ENCODE data around the gene DUSP3. TPM values are rescaled to one million over a fixed set of nuclear protein-coding genes. Genes with fewer than 3 reads are reported as not detected.

The DUSP3 gene
- total and polyA plus RNA-seq, 10 of the 15 experiments (the other 5 are each of a cell fraction or from before 2014, with no cell fraction given), result 1.5 to 12.1 (median 3.8) TPM

DNA sequence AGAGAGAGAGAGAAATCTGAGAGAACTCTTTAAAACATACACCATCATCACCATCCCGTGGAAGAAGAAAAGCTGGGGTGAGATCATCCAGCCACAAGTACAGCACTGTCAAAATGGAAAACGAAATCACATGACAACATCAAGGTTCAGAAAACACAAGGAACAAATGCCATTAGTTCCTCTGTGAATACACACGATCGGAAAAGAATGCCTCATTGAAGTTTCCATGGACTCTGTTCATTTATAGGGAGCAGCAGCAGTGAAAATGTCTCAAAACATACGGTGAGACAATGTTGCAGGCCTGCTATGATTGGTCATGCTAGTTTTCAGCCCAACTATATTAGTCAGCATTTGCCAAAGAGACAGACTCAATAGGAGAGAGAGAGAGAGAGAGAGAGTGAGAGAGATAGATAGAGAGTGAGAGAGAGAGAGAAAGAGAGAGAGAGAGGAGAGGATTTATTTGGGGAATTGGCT, 5.9 kb upstream of the DUSP3 start:
- in situ Hi-C loops (cut with MboI), result no loop called here
- FAIRE-seq, result no peak

DNA sequence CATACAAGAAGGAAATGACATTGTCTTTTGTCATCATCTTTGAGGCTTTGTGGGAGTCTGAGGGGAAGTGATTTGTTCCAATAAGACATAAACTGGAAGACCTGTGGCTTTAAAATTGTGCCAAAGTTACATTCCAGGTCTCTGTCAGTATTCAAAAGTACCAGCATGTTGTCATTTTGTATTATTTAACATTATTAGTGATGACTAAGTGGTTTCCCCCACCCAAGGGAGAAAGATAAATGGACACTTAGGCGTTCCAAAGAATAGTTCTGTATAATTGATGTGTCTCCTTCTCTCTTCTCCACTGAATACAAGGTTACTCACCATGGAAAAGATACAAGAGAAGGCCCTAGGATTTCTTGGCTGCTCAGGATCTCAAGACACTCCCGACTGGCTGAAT, 5.3 kb upstream of the DUSP3 start:
- SMC1A ChIA-PET (ENCODE audit: uncharacterized antibody, unreplicated experiment), result interaction anchor here (0.7 kb wide), 1 partner anchor 111 kb away, joined by 3 read pairs; no protein-coding TSS in a partner anchor
- RAD21 ChIA-PET (ENCODE audit: unreplicated experiment), result no interaction called here
- H3K9me3 ChIP-seq (replicated peaks; ENCODE audit: control insufficient read depth, insufficient read depth, low read length), result no peaks in the 10 kb centered on the region
- no peak overlapping the region for H3K27ac ChIP-seq (ENCODE audit: control insufficient read depth, insufficient read depth)
- H4K20me1 ChIP-seq (ENCODE audit: control insufficient read depth, insufficient read depth), result no peaks in the 10 kb centered on the region
- BruUV-seq (replicated peaks), result no TSS peak
- ATAC-seq, result no peak
- no peak overlapping the region for H3K9ac ChIP-seq (ENCODE audit: control insufficient read depth, insufficient read depth, low read length)
- DNase-seq (ENCODE audit: low read depth, low spot score), result no peak
- H2AFZ ChIP-seq (ENCODE audit: control insufficient read depth, low read depth, low read length), result no peak overlapping the region
- POLR2A ChIA-PET, result no interaction called here
- intact Hi-C loops (cut with micrococcal nuclease; ENCODE audit: unreplicated experiment) (no loop called here), in situ Hi-C loops (cut with MboI) (no loop called here)
- no peaks in the 10 kb centered on the region for H3K36me3 ChIP-seq (ENCODE audit: control insufficient read depth in 2 of 2, insufficient read depth in 2 of 2, low read length in 1 of 2)
- no peak overlapping the region for H3K4me3 ChIP-seq
- no peak for FAIRE-seq
- no peaks in the 10 kb centered on the region for H3K4me1 ChIP-seq (ENCODE audit: control insufficient read depth, insufficient read depth, low read length)
- no peaks in the 10 kb centered on the region for H3K79me2 ChIP-seq (ENCODE audit: control insufficient read depth, insufficient read depth, low read length)
- TF ChIP-seq RUNX3 (IDR thresholded peaks at IDR 0.05; ENCODE audit: low read length) (no peak), ZNF24 (IDR thresholded peaks at IDR 0.05) (no peak)
- CTCF ChIA-PET, result interaction anchor here (1.6 kb wide), 1 partner anchor 18 kb away, joined by 7 read pairs; no protein-coding TSS in a partner anchor
- WGBS (ENCODE audit: insufficient coverage, insufficient replicate concordance, low lambda C conversion rate, missing lambda C conversion rate), result 14% methylated on average over 2 of the region's 2 CpGs
- no peak overlapping the region for H3K4me2 ChIP-seq (ENCODE audit: control insufficient read depth, insufficient read depth)
- peaks cover 5 to 12% of the 10 kb centered on the region in 2 experiments; a peak in 2 of 4 replicates for H3K27me3 ChIP-seq (replicated peaks in 1 of 2; ENCODE audit: control insufficient read depth in 2 of 2, insufficient read depth in 2 of 2, low read length in 1 of 2)

More for the DNA sequence above, 5.9 kb upstream of the DUSP3 start:
- no TSS peak for BruUV-seq (replicated peaks)
- ChIA-PET RAD21 (ENCODE audit: unreplicated experiment) (no interaction called here), POLR2A (no interaction called here), CTCF (interaction anchor here (1.6 kb wide), 1 partner anchor 18 kb away, joined by 7 read pairs; no protein-coding TSS in a partner anchor), SMC1A (ENCODE audit: uncharacterized antibody, unreplicated experiment) (interaction anchor here (0.7 kb wide), 1 partner anchor 111 kb away, joined by 3 read pairs; no protein-coding TSS in a partner anchor)
- ATAC-seq (no peak), DNase-seq (ENCODE audit: low read depth, low spot score) (no peak)
- Histone ChIP-seq H3K27ac (ENCODE audit: control insufficient read depth, insufficient read depth) (no peak overlapping the region), H4K20me1 (ENCODE audit: control insufficient read depth, insufficient read depth) (no peaks in the 10 kb centered on the region), H3K4me1 (ENCODE audit: control insufficient read depth, insufficient read depth, low read length) (no peaks in the 10 kb centered on the region), H3K36me3 (ENCODE audit: control insufficient read depth in 2 of 2, insufficient read depth in 2 of 2, low read length in 1 of 2) (no peaks in the 10 kb centered on the region), H3K4me3 (no peak overlapping the region), H3K79me2 (ENCODE audit: control insufficient read depth, insufficient read depth, low read length) (no peaks in the 10 kb centered on the region), H3K4me2 (ENCODE audit: control insufficient read depth, insufficient read depth) (no peak overlapping the region), H2AFZ (ENCODE audit: control insufficient read depth, low read depth, low read length) (no peak overlapping the region), H3K9me3 (replicated peaks; ENCODE audit: control insufficient read depth, insufficient read depth, low read length) (no peaks in the 10 kb centered on the region), H3K9ac (ENCODE audit: control insufficient read depth, insufficient read depth, low read length) (no peak overlapping the region), H3K27me3 (replicated peaks in 1 of 2; ENCODE audit: control insufficient read depth in 2 of 2, insufficient read depth in 2 of 2, low read length in 1 of 2) (peaks cover 2 to 8% of the 10 kb centered on the region in 2 experiments; a peak in 2 of 4 replicates)
- WGBS (ENCODE audit: insufficient coverage, insufficient replicate concordance, low lambda C conversion rate, missing lambda C conversion rate), result 20% methylated on average over 5 of the region's 5 CpGs
- intact Hi-C loops (cut with micrococcal nuclease; ENCODE audit: unreplicated experiment), result no loop called here
- TF ChIP-seq CBFB (IDR thresholded peaks at IDR 0.05; ENCODE audit: low read depth) (no peak), SRF (IDR thresholded peaks at IDR 0.05; ENCODE audit: low read depth in 2 of 2, low read length in 2 of 2) (no peak), RELA (IDR thresholded peaks at IDR 0.05; ENCODE audit: borderline replicate concordance, partially characterized antibody) (no peak), PML (IDR thresholded peaks at IDR 0.05; ENCODE audit: low read length) (no peak), NRF1 (conservative IDR thresholded peaks at IDR 0.05; ENCODE audit: low read depth, low read length) (no peak), IKZF2 (IDR thresholded peaks at IDR 0.05) (no peak), GABPA (IDR thresholded peaks at IDR 0.05; ENCODE audit: low read depth) (no peak), YBX1 (IDR thresholded peaks at IDR 0.05) (no peak), POU2F2 (IDR thresholded peaks at IDR 0.05; ENCODE audit: borderline replicate concordance, low read depth, low read length) (no peak), CEBPB (IDR thresholded peaks at IDR 0.05; ENCODE audit: borderline replicate concordance in 1 of 2, low read depth in 2 of 2, low read length in 2 of 2) (no peak)
- TF ChIP-seq, protein P1, sequence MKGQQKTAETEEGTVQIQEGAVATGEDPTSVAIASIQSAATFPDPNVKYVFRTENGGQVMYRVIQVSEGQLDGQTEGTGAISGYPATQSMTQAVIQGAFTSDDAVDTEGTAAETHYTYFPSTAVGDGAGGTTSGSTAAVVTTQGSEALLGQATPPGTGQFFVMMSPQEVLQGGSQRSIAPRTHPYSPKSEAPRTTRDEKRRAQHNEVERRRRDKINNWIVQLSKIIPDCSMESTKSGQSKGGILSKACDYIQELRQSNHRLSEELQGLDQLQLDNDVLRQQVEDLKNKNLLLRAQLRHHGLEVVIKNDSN (IDR thresholded peaks at IDR 0.05; ENCODE audit: borderline replicate concordance, extremely low read length, insufficient read depth, low read depth, low read length), result no peak
